Prostate gland (tissue), 2 donors: ENCODE data around the gene GULP1.

Experiments
- CTCF ChIP-seq, 4 experiments: fragments of 200-600 bp in 2 of 4; fragments of 450-650 bp in 2 of 4; sonication (generic) in 2 of 4; IDR thresholded peaks; 1 replicate in 3 of 4; 2 replicates in 1 of 4; pipeline ENCODE4 v1.5.1; 2016 to 2019; ENCODE audit warnings: antibody characterized with exemption in 4 of 4, mild to moderate bottlenecking in 2 of 4, moderate library complexity in 2 of 4
- POLR2AphosphoS5 ChIP-seq: sonication (generic); formaldehyde crosslinking; IDR thresholded peaks from one replicate; pipeline ENCODE4 v1.6.1; 2017; ENCODE audit warnings: antibody characterized with exemption

GRCh38 chr2:188577231-188577630 is 285.6 kb downstream of the GULP1 start:
- TF ChIP-seq CTCF (IDR thresholded peaks at IDR 0.05) (no peak), POLR2AphosphoS5 (no peak)
